HepG2 (cell line): ENCODE results near the gene TPI1. TPM values are rescaled to one million over a fixed set of nuclear protein-coding genes. Genes with fewer than 3 reads are reported as not detected.

Experiments
- AGO1 ChIP-seq: fragments of 200-400 bp; formaldehyde crosslinking; IDR thresholded peaks from 2 replicates; pipeline ENCODE4 v1.6.1; 2017; ENCODE audit warnings: mild to moderate bottlenecking, low read depth, low read length, moderate library complexity; ENCODE audit not compliant: poor library complexity, severe bottlenecking
- GLMP ChIP-seq: sonication (generic); formaldehyde crosslinking; IDR thresholded peaks from 2 replicates; pipeline ENCODE4 v1.9.0; 2021; ENCODE audit warnings: missing genetic modification reagents, mild to moderate bottlenecking, borderline replicate concordance
- MEF2D ChIP-seq: sonication (generic); formaldehyde crosslinking; IDR thresholded peaks from 2 replicates; pipeline ENCODE4 v1.5.1; 2020; ENCODE audit warnings: mild to moderate bottlenecking, missing genetic modification reagents
- MYNN ChIP-seq: sonication (generic); formaldehyde crosslinking; IDR thresholded peaks from 2 replicates; pipeline ENCODE4 v1.4.0; 2020; ENCODE audit warnings: mild to moderate bottlenecking, low read depth, missing genetic modification reagents
- NR0B2 ChIP-seq: sonication (generic); formaldehyde crosslinking; IDR thresholded peaks from 2 replicates; pipeline ENCODE4 v1.4.0; 2020; ENCODE audit warnings: mild to moderate bottlenecking, missing genetic modification reagents
- NR1H2 ChIP-seq: sonication (generic); formaldehyde crosslinking; IDR thresholded peaks from 2 replicates; pipeline ENCODE4 v1.8.1; 2022; ENCODE audit warnings: low read depth, missing genetic modification reagents, borderline replicate concordance
- PAX8 ChIP-seq: sonication (generic); formaldehyde crosslinking; IDR thresholded peaks from 2 replicates; pipeline ENCODE4 v1.8.0; 2022; ENCODE audit warnings: mild to moderate bottlenecking, missing genetic modification reagents, borderline replicate concordance
- PHF8 ChIP-seq: sonication (generic); formaldehyde crosslinking; IDR thresholded peaks from 2 replicates; pipeline ENCODE4 v1.5.0; 2020; ENCODE audit warnings: missing genetic modification reagents
- SRY ChIP-seq: sonication (generic); formaldehyde crosslinking; IDR thresholded peaks from 2 replicates; pipeline ENCODE4 v1.8.0; 2022; ENCODE audit warnings: mild to moderate bottlenecking, missing genetic modification reagents
- ZNF160 ChIP-seq: sonication (generic); formaldehyde crosslinking; IDR thresholded peaks from 2 replicates; pipeline ENCODE4 v1.8.0; 2022; ENCODE audit warnings: mild to moderate bottlenecking, inconsistent platforms, missing genetic modification reagents
- ZNF224 ChIP-seq: sonication (generic); formaldehyde crosslinking; IDR thresholded peaks from 2 replicates; pipeline ENCODE4 v1.5.0; 2020; ENCODE audit warnings: mild to moderate bottlenecking, missing genetic modification reagents
- ZNF251 ChIP-seq: sonication (generic); formaldehyde crosslinking; IDR thresholded peaks from 2 replicates; pipeline ENCODE4 v1.9.0; 2021; ENCODE audit warnings: mild to moderate bottlenecking, missing genetic modification reagents
- ZNF30 ChIP-seq: sonication (generic); formaldehyde crosslinking; IDR thresholded peaks from 2 replicates; pipeline ENCODE4 v1.5.0; 2020; ENCODE audit warnings: mild to moderate bottlenecking, missing genetic modification reagents
- ZNF33A ChIP-seq: sonication (generic); formaldehyde crosslinking; IDR thresholded peaks from 2 replicates; pipeline ENCODE4 v1.5.1; 2020; ENCODE audit warnings: missing genetic modification reagents, mild to moderate bottlenecking, moderate library complexity, borderline replicate concordance
- ZNF431 ChIP-seq: sonication (generic); formaldehyde crosslinking; IDR thresholded peaks from 2 replicates; pipeline ENCODE4 v1.9.0; 2022; ENCODE audit warnings: missing genetic modification reagents, low read depth, mild to moderate bottlenecking, borderline replicate concordance
- ZNF446 ChIP-seq: sonication (generic); formaldehyde crosslinking; IDR thresholded peaks from 2 replicates; pipeline ENCODE4 v1.5.0; 2020; ENCODE audit warnings: mild to moderate bottlenecking, missing genetic modification reagents
- ZNF513 ChIP-seq: sonication (generic); formaldehyde crosslinking; conservative IDR thresholded peaks from 2 replicates; pipeline ENCODE4 v1.5.0; 2020; ENCODE audit warnings: missing genetic modification reagents
- ZNF629 ChIP-seq: sonication (generic); formaldehyde crosslinking; conservative IDR thresholded peaks from 2 replicates; pipeline ENCODE4 v1.5.0; 2020; ENCODE audit warnings: missing genetic modification reagents
- ZNF749 ChIP-seq: sonication (generic); formaldehyde crosslinking; IDR thresholded peaks from 2 replicates; pipeline ENCODE4 v1.8.0; 2022; ENCODE audit warnings: mild to moderate bottlenecking, missing genetic modification reagents, moderate library complexity, borderline replicate concordance
- ZNF766 ChIP-seq: sonication (generic); formaldehyde crosslinking; IDR thresholded peaks from 2 replicates; pipeline ENCODE4 v1.5.0; 2020; ENCODE audit warnings: missing genetic modification reagents, borderline replicate concordance
- ZNF775 ChIP-seq: sonication (generic); formaldehyde crosslinking; IDR thresholded peaks from 2 replicates; pipeline ENCODE4 v1.4.0; 2020; ENCODE audit warnings: missing genetic modification reagents, mild to moderate bottlenecking, moderate library complexity, borderline replicate concordance
- ZNF777 ChIP-seq: sonication (generic); formaldehyde crosslinking; IDR thresholded peaks from 2 replicates; pipeline ENCODE4 v1.4.0; 2020; ENCODE audit warnings: missing genetic modification reagents
- ZNF788 ChIP-seq: sonication (generic); formaldehyde crosslinking; IDR thresholded peaks from 2 replicates; pipeline ENCODE4 v1.5.0; 2020; ENCODE audit warnings: mild to moderate bottlenecking, missing genetic modification reagents, borderline replicate concordance
- ZNF83 ChIP-seq: sonication (generic); formaldehyde crosslinking; IDR thresholded peaks from 2 replicates; pipeline ENCODE4 v1.4.0; 2020; ENCODE audit warnings: missing genetic modification reagents, mild to moderate bottlenecking, borderline replicate concordance
- polyA plus RNA-seq, 8 experiments: library from polyadenylated mRNA; depleted of rRNA in 3 of 8; stranded (reverse) in 7 of 8; unstranded in 1 of 8; fragments of >200 nt; fragmentation: Illumina TruSeq in 4 of 8; extraction: Trizol in 4 of 8; gene quantifications; 2 replicates each; pipeline versions ENCODE4 v1.2.1 to v1.2.3, GENCODE V29; 2011 to 2016; ENCODE audit warnings: low read depth in 4 of 8, missing spikeins in 1 of 8, mixed read lengths in 1 of 8; ENCODE audit not compliant: insufficient read depth in 1 of 8
- total RNA-seq, 5 experiments: library from RNA; depleted of rRNA; stranded (reverse); fragments of >200 nt; fragmentation: Illumina TruSeq; extraction: Trizol; gene quantifications; 2 replicates each; pipeline ENCODE4 v1.2.3, GENCODE V29; 2016; ENCODE audit warnings: low read depth in 1 of 5

TPI1 gene
- total and polyA plus RNA-seq, 2 of the 13 experiments (the other 11 are each of a cell fraction or from before 2014, with no cell fraction given) = 945 to 2,535 TPM

GRCh38 chr12:6872073-6873048 lies 5.0 kb downstream of the TPI1 start (continued):
- no peak for TF ChIP-seq ZNF749 (CRISPR knock-in tag)
- peak; percentile 96 for TF ChIP-seq AGO1
- TF ChIP-seq ZNF446 = no peak
- TF ChIP-seq ZNF251 (CRISPR knock-in tag) = 0 out of 2 replicates have a peak, but pooled peaks have one; percentile 34
- no peak for TF ChIP-seq ZNF224
- no peak for TF ChIP-seq ZNF629 (CRISPR knock-in tag)
- TF ChIP-seq PAX8 (CRISPR knock-in tag) = peak; percentile 76; the same call in 1 of the 2 replicates
- no peak for TF ChIP-seq ZNF160 (CRISPR knock-in tag)
- no peak for TF ChIP-seq ZNF30 (CRISPR knock-in tag)
- peak; percentile 38; the same call in 1 of the 2 replicates for TF ChIP-seq ZNF777 (CRISPR knock-in tag)
- no peak for TF ChIP-seq GLMP (CRISPR knock-in tag)
- TF ChIP-seq ZNF513 = 0 out of 2 replicates have a peak, but pooled peaks have one; percentile 55
- TF ChIP-seq SRY (CRISPR knock-in tag) = 0 out of 2 replicates have a peak, but pooled peaks have one; percentile 55
- no peak for TF ChIP-seq ZNF431 (CRISPR knock-in tag)
- no peak; the same call in 1 of the 2 replicates for TF ChIP-seq NR1H2 (CRISPR knock-in tag)
- peak; percentile 50; the same call in 1 of the 2 replicates for TF ChIP-seq MEF2D (CRISPR knock-in tag)
- peak; percentile 53 for TF ChIP-seq PHF8
- no peak for TF ChIP-seq ZNF83 (CRISPR knock-in tag)
- TF ChIP-seq MYNN = no peak; the same call in 1 of the 2 replicates
- 0 out of 2 replicates have a peak, but pooled peaks have one; percentile 71 for TF ChIP-seq ZNF775 (CRISPR knock-in tag)
- TF ChIP-seq ZNF33A = no peak
- peak; percentile 73; the same call in 1 of the 2 replicates for TF ChIP-seq ZNF788
- TF ChIP-seq ZNF766 (CRISPR knock-in tag) = no peak
- TF ChIP-seq NR0B2 = peak; percentile 49; the same call in 1 of the 2 replicates
